Effector CD8-positive, alpha-beta T cell (primary cell): ENCODE data around the gene TGOLN2.
"Not testable (repeated sequence)": the region's sequence is repeated elsewhere in the genome, so short reads cannot be mapped to it uniquely, and the experiment has no call there.

ENCODE experiments used
- DNase-seq: peaks from one replicate; lab custom pipeline; 2025; lab: John Stamatoyannopoulos, UW

TGOLN2 gene

DNA sequence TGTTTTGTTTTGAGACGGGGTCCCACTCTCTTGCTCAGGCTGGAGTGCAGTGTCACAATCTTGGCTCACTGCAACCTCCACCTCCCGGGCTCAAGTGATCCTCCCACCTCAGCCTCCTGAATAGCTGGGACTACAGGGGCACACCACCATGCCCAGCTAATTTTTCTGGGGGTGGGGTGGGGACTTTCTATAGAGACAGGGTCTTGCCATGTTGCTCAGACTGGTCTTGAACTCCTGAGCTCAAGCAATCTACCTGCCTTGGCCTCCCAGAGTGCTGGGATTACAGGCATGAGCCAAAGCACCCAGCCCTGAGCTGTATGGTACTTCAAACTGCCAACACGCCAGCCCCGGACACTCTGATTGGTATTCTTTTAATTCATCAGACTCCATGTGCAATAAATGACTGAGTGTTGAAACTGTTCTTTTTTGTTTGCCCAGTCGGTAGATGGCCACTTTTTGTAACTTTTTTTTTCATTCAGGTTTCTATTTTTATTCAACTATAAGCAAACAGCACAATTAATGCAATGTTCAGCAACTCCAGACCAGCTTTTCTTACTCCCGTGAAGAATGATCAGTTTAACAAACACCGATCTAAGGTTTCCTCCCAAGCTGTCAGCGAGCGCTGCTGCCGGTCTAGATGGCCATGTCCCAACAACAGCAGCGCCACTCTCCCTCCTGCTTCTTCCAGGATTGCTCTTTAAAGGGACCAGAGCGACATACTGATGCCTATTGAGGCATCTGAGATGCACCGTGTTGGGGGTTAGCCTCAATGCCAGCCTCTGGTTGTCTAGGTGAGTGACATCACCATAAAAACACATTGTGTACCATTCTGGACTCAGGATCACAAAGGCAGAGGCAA, 12.5 kb upstream of the TGOLN2 start:
- DNase-seq = no peak

DNA sequence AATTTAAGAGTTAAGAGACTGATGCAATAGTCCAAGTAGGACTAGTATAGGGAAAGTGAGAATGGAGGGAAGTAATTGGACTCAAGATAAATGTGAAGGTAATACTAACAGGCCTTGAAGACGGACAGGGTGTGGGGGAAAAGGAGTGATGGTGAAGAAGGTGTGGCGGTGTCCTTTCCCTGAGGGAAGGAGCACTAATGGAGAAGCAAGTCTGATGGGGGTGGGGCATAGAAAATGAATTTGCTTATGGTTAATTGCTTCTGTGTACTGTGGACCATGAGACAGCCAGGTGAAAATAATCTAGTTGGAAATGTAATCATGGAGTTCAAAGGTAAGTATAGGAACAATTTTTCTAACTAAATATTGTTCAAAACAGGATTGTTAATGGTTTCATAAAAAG, 7.1 kb upstream of the TGOLN2 start:
- DNase-seq = no peak

DNA sequence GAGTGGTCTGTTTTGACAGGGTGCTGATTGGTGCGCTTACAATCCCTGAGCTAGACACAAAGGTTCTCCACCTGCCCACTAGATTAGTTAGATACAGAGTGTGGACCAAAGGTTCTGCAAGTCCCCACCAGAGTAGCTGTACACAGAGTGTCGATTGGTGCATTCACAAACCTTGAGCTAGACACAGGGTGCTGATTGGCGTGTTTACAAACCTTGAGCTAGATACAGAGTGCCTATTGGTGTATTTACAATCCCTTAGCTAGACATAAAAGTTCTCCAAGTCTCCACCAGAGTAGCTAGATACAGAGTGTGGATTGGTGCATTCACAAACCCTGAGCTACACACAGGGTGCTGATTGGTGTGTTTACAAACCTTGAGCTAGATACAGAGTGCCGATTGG, 6.1 kb upstream of the TGOLN2 start:
- not testable (repeated sequence) for DNase-seq

DNA sequence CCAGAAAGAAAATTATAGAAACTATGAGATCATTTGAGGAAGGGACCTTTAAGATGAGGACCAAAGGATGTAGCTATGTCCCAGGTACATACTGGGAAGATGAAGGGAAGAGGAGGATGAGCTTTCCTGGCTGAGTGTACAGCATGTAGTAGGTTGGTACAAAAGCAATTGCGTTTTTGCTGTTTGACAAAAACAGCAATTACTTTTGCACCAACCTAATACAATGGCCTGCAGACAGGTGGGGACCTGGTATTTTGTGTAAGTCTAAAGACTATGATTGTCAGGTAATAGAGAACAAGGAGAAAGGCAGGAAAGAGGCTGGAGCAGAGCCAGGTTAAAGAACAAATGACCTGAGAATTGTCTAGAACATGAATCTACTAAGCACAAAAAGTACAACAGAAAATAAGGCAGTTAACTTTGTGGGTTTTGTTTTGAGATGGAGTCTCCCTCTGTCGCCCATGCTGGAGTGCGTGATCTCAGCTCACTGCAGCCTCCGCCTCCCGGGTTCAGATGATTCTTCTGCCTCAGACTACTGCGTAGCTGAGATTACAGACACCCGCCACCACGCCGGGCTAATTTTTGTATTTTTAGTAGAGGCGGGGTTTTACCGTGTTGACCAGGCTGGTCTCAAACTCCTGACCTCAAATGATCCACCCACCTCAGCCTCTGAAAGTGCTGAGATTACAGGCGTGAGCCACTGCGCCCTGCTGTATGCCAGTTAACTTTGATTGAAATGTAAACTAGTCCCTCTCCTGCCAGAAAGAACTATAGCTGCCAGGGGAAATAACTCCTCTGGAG, 3.2 kb upstream of the TGOLN2 start:
- no peak for DNase-seq

DNA sequence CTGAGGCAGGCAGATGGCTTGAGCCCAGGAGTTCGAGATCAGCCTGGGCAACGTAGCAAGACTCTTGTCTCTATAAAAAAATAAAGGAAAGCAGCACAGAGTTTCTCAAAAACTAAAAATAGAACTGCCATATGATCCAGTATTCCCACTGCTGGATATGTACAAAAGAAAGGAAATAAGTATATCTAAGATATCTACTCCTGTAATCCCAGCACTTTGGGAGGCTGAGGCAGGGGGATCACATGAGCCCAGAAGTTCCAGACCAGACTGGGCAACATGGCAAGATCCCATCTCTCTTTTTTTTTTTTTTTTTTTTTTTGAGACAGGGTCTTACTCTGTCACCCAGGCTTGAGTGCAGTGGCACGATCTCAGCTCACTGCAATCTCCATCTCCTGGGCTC, 1.9 kb upstream of the TGOLN2 start:
- not testable (repeated sequence) for DNase-seq

DNA sequence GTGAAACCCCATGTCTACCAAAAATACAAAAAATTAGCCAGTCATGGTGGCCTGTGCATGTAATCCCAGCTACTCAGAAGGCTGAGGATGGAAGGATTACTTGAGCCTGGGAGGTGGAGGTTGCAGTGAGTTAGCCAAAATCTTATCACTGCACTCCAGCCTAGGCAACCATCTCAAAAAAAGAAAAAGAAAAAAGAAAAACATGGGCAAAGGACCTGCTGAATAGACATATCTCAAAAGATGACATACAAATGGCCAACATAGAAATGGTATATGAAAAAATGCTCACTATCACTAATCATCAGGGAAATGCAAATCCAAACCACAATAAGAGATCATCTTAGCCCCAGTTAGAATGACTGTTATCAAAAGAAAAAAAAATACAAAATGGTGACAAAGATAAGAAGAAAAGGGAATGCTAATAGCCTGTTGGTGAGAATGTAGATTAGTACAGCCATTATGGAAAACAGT, 1.4 kb upstream of the TGOLN2 start:
- no peak for DNase-seq

DNA sequence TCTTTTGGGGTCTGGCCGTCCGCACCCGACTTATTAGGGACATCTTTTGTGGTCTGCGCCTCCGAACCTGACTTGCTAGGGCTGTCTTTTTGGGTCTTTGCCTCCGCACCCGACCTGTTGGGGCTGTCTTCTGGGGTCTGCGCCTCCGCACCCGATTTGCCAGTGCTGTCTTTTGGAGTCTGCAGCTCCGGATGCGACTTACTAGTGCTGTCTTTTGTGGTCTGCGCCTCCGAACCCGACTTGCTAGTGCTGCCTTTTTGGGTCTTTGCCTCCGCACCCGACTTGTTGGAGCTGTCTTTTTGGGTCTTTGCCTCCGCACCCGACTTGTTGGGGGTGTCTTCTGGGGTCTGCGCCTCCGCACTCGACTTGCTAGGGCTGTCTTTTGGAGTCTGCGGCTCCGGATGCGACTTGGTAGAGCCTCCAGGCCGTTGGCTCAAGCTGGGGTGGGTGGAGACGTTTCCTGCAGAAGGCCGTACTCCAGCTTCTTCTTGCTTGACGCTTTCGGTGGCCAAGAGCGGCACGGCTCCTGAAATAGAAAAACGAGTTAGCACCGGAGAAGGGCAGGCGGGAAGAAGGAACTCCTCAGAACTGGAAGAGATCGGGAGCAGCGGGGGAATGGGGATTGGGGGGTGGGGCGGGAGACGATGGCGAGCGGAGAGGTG, 498 bp downstream of the TGOLN2 start:
- DNase-seq = peak; percentile 42

DNA sequence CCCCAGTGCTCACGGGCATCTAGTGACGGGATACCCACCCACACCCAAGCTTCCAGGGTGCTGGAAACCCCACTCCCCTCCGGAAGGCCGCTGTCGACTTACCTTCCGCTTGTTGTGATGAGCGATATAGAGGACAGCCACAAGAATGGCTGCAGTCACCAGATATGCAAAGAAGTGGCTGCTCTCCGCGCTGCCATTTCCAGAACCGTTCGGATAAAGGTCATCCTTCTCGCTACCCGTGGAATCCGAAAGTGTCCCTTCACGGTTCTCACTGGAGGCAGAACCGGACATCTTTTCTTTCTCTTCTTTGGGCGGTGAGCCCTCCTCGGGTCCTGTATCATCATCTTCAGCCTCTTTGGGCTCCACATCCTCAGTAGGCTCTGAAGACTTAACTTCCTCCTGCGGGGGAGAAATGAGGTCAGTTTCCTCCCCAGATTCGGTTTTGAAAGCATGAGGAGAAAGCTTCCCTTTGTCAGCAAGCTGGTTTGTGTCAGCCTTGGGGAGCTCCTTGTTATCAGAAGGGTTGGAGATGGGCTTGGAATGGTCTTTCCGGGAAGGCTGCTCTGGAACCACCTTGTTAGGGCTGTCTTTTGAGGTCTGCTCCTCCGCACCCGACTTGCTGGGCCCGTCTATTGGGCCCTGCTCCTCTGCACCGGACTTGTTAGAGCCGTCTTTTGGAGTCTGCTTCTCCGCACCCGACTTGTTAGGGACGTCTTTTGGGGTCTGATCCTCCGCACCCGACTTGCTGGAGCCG, 1.2 kb downstream of the TGOLN2 start:
- DNase-seq = no peak

DNA sequence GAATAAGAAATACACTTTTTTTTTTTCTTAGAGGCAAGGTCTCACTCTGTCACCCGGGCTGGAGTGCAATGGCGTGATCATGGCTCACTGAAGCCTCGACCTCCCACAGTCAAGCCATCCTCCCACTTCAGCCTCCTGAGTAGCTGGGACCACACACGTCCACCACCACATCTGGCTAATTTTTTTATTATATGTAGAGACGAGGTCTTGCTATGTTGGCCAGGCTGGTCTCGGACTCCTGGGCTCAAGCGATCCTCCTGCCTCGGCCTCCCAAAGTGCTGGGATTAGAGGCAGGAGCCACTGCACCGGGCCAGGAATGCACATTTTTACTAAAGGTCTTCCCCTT, 2.4 kb downstream of the TGOLN2 start:
- no peak for DNase-seq

DNA sequence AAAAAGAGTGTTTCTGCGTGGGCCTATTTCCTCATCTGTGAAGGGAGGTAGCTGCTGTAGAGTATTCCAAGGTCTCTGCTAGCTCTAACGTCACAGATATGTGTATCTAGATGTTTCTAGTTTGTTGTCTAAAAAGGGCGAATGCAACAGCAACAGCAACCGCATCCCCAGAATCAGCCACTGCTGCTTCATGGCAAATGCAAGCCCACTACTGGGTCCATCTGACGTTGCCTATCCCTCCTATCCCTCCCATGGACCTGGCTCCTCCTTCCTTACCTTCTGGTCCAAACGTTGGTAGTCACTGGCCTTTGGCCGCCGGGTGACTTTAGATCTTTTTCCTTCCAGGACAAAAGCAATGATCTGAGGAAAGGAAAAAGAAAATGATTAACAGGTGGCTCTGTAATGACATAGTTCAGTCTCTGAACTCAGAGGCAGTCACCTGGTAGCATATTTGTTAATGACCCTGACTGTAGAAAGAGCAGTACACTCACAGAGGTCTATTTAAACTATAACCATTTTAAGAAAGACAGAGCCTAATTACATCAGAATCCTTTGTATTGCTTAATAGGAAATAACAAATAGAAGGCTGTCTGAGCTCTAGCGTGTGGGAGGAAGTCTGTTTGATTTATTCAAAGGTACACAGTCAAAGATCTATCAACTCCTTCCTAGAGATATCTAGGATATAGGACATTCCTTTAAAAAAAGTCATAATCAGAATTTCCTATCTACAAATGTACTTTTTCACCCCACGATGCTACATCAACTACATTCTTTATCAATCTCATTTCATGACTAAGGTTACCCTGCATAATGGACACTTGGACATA, 2.9 kb downstream of the TGOLN2 start:
- no peak for DNase-seq

DNA sequence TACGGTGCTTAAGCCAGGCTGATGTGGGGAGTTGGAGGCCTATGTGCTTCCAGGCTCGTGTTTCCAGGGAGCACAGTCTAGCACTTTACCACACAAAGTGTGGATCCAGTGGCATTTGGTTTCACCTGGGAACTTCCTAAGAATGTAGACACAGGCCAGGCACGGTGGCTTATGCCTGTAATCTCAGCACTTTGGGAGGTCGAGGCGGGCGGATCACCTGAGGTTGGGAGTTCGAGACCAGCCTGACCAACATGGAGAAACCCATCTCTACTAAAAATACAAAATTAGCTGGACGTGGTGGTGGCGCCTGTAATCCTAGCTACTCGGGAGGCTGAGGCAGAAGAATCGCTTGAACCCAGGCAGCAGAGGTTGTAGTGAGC, 3.8 kb downstream of the TGOLN2 start:
- DNase-seq = not testable (repeated sequence)

DNA sequence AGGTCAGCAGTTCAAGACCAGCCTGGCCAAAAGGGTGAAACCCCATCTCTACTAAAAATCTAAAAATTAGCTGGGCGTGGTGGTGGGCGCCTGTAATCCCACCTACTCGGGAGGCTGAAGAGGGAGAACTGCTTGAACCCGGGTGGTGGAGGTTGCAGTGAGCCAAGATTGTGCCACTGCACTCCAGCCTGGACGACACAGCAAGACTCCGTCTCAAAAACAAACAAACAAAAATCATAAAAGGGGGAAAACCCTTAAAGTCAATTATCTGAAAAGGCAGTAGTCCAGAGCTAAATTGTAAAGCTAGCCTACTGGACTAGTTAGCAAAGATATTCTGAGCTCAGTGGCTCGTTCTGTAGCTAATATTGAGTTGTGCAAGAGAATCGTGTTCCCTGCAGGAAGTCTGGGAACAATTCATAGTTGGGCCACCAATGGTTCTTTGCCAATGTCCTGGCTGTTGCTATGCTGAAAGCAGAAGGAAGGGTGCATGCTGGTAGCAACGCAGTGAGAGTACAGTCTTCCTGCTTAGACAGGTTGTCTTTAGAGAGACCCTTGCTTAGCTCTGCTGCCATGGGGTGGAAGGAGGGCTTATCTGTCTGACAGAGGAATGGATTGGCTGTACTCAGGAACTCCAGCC, 4.3 kb downstream of the TGOLN2 start:
- no peak for DNase-seq

DNA sequence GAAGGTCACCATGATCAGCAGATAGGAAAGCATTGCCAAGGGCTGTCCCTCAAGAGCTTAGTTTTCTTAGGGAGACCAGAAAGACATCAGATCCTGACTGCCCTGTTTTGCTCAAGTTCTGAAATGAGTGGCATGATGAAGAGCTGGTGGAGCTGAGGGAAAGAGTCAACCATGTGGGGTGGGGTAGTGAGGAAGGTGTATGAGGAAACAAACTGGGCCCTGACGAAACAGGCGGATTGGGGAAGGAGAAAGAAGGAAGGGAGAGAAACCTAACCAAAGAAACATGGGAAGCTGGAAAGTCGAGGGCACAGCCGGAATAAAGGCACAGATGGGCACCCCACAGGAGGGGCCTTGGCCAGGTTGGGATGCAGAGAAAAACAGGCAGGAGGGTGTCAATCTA, 8.0 kb downstream of the TGOLN2 start:
- DNase-seq = no peak

DNA sequence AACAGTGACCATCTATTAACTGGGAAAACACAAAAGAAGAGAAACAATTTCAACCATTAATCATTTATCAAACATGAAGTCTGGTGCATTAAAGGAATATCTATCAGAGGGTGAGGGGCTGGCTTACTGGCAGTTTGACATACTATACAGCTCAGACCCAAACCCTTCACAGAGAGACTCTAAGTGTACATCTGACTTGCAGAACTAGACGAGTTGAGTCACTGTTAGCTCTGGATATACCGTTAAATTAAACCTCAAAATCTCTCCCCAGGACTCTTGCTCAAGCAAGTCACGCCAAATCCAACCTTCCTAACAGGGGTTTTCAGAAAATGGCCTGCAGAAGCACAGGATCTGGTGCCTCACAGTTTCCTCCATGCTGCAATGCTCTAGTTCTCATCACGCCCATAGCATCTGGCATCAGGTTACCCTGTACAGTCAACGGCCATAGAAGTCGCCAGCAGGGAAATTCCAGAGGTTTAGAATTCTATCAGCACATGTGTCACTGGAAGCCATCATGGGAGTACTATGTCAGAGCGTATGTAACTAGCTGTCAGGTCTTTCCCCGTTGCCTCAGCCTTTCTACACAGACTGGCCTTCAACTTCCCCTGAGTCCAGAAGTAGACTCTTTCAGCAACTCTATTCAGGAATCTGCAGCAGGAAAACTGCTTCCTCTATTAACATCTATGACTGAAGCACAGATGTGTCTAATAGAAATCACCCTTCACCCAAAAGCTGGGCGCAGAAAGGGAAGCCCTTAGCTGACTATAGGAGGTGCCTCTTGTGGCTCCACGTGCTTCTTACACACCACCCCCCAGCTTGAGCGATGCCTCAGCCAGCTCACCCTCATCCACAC, 9.3 kb downstream of the TGOLN2 start:
- DNase-seq = no peak

DNA sequence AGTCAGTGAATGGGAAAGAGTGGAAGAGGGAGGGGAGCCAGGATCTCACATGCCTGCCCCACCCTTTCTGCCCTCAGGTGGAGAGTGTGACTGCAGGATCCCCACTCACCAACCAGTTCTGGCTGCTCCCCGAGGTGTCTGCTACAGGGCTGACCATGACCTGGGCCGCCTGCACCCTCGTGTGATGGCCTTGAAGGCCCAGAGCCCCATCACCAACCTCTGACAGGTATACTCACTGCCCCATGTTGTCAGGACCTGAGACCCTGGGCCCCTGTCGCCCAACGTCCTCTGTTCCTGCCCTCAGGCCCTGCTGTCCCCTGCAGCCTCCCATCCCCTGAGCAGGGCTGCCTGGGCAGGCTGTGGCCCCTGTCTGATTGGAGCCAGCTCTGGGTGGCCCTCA, 11.9 kb downstream of the TGOLN2 start:
- DNase-seq = not testable (repeated sequence)

DNA sequence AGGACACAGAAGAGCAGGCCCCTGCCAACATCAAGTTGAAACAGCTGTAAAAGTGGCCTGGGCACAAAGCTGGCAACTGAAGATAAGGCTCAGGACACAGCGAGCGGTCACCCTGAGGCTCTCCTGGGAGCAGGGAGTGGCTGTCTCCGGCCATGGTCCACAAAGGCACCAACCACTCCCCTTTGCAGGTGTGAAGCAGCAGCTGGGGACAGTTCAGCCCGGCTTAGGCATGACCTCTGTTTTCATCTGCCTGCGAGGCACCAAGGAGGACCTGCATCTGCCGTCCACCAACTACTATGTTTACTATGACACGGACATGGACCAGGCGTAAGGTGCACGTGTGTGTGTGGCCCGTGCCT, 12.9 kb downstream of the TGOLN2 start:
- DNase-seq = no peak

DNA sequence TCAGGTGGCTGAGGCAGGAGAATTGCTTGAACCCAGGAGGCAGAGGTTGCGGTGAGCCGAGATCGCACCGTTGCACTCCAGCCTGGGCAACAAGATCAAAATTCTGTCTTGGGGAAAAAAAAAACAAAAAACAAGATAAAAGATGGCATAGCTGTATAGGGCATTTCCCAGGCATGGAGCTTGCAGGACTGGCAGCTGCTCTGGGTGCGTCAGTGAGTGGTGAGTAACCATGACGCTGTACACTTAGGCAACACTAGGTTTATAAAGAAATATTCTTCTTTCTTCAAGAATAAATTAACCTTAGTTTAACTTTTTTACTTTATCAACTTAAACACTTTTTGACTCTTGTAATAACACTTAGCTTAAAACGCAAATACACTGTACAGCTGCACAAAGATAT, 15.4 kb downstream of the TGOLN2 start:
- no peak for DNase-seq

DNA sequence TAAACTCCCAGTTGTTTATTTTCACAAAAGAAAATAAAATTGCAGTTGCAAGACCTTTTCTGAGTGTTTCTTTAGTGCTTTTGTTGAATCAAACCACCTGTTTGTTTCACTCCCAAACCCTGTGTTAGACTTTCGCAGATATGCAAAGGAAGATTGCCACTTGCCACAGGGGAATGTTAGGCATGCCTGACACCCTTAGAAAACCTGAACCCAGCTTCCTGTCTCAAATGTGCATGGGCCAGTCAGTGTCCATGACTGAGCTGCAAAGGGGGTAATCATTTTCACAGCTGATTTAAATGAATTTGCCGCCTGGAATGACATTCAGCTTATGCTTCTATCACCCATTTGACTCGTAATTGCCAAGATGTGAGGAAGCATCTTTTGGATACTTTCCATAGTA, 17.5 kb downstream of the TGOLN2 start:
- no peak for DNase-seq

DNA sequence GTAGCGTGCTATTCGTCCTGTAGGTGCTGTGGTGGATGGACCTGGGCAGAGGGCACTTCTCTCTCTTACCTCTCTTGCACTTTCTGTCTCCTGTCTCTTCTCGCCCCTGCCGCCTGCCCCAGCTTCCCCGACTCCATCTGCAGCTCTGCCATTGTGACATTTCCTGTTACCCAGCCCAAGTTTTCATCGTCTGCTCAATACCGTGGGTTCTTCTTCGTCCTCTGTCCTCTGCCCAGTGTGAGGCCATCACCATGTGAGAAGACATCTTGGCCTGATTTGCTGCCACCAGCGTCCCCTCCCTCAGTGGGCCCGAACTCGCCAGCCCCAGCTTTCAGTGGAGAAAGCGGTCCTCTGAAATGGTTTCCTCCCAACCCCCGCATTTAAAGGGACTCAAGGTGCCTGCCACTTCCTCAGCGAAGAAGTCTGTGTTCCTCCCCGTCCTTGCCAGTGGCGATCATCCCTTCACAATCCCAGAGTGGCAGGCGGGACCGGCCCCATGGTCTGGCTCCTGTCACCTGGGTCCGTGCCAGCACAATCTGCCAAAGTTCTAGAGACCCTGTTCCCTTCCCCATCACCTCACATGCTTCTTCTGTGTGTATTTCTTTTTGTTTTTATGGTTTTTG, 18.0 kb downstream of the TGOLN2 start:
- DNase-seq = no peak
